Gastrocnemius medialis (tissue), 4 donors: Measurements from ENCODE around the gene LRRC4C. TPM values are rescaled to one million over a fixed set of nuclear protein-coding genes. Genes with fewer than 3 reads are reported as not detected.
"Not testable (repeated sequence)": the region's sequence is repeated elsewhere in the genome, so short reads cannot be mapped to it uniquely, and the experiment has no call there.

Source experiments
- ATAC-seq, 2 donors: fragments of 150-250 bp; one replicate each; pipeline ENCODE4 v1.9.1; 2016
- DNase-seq, 2 donors: peaks; one replicate each; pipeline ENCODE4 v3.0.0-alpha.2; 2019
- H3K27ac ChIP-seq, 4 donors: fragments of 200-600 bp; sonication (generic); 1 replicate in 1 of 4; 2 replicates in 3 of 4; pipeline ENCODE4 v1.5.1; 2016 to 2018; ENCODE audit warnings: mild to moderate bottlenecking in 2 of 4, moderate library complexity in 1 of 4
- H3K27me3 ChIP-seq, 3 donors: fragments of 200-600 bp; sonication (generic) in 2 of 3; 1 replicate in 1 of 3; 2 replicates in 2 of 3; pipeline versions ENCODE4 v1.5.1 to v1.6.0; 2016 to 2019; ENCODE audit warnings: mild to moderate bottlenecking in 1 of 3, moderate library complexity in 1 of 3
- H3K36me3 ChIP-seq, 2 donors: fragments of 200-600 bp; sonication (generic) in 1 of 2; one replicate each; pipeline ENCODE4 v1.5.1; 2017 to 2018
- H3K4me1 ChIP-seq, 2 donors: fragments of 200-600 bp; sonication (generic) in 1 of 2; one replicate each; pipeline ENCODE4 v1.5.1; 2016 to 2017; ENCODE audit warnings: mild to moderate bottlenecking in 2 of 2
- H3K4me3 ChIP-seq, 4 donors: fragments of 200-600 bp; sonication (generic) in 3 of 4; 1 replicate in 1 of 4; 2 replicates in 3 of 4; pipeline ENCODE4 v1.5.1; 2016 to 2019; ENCODE audit warnings: mild to moderate bottlenecking in 2 of 4
- H3K9me3 ChIP-seq, 3 donors: fragments of 200-600 bp; sonication (generic) in 2 of 3; 1 replicate in 1 of 3; 2 replicates in 2 of 3; pipeline ENCODE4 v1.5.1; 2016 to 2019
- CTCF ChIP-seq, 5 experiments: fragments of 450-650 bp in 3 of 5; fragments of 200-600 bp in 2 of 5; sonication (generic) in 2 of 5; IDR thresholded peaks in 4 of 5; conservative IDR thresholded peaks in 1 of 5; 1 replicate in 4 of 5; 2 replicates in 1 of 5; pipeline ENCODE4 v1.5.1; 2016 to 2019; ENCODE audit warnings: antibody characterized with exemption in 5 of 5, mild to moderate bottlenecking in 3 of 5, moderate library complexity in 3 of 5
- POLR2A ChIP-seq, 2 donors: fragments of 450-650 bp; IDR thresholded peaks; one replicate each; pipeline ENCODE4 v1.6.1; 2017; ENCODE audit warnings: antibody characterized with exemption in 2 of 2, mild to moderate bottlenecking in 2 of 2, moderate library complexity in 2 of 2
- in situ Hi-C, 4 donors: fragments of 200-750 bp; cut with MboI; loops; one replicate each; pipeline versions ENCODE4 v1.15.0 to v1.8.0; 2017; ENCODE audit warnings: low sequenced_read_pairs in 4 of 4
- intact Hi-C: fragments of 100-400 bp; cut with DNase I; formaldehyde crosslinking; loops from one replicate; pipeline ENCODE4 v1.15.1; 2023; ENCODE audit warnings: low total_unique reads
- total RNA-seq, 4 donors: library from RNA; depleted of rRNA; stranded (reverse); fragments of >200 nt; gene quantifications; one replicate each; pipeline versions ENCODE4 v1.1.0 to v1.2.3, GENCODE V29; 2016

Gene LRRC4C
- total RNA-seq, 4 donors from 2014 or later, result 0.15 to 0.59 (median 0.24) TPM; not detected in 1

- intact Hi-C loops (no loop called here), in situ Hi-C loops (no loop called here)
- H3K27ac ChIP-seq, result no peak overlapping the region
- no peaks in the 10 kb centered on the region for H3K27me3 ChIP-seq
- no peaks in the 10 kb centered on the region for H3K36me3 ChIP-seq
- TF ChIP-seq POLR2A (IDR thresholded peaks at IDR 0.05) (no peak), CTCF (IDR thresholded peaks at IDR 0.05 in 4 of 5, conservative IDR thresholded peaks at IDR 0.05 in 1 of 5) (no peak)
- H3K4me3 ChIP-seq, result no peak overlapping the region
- H3K9me3 ChIP-seq, result no peaks in the 10 kb centered on the region
- ATAC-seq, result no peak
- H3K4me1 ChIP-seq, result no peaks in the 10 kb centered on the region
- DNase-seq, result no peak
These were observed 416.8 kb downstream of the LRRC4C start for GRCh38 chr11:41042688-41043087.

GRCh38 chr11:41040474-41040873, 419.0 kb downstream of the LRRC4C start:
- H3K27ac ChIP-seq, result no peak overlapping the region
- no peaks in the 10 kb centered on the region for H3K36me3 ChIP-seq
- in situ Hi-C loops, result no loop called here
- no peak overlapping the region for H3K4me3 ChIP-seq
- intact Hi-C loops, result no loop called here
- ATAC-seq, result no peak
- H3K27me3 ChIP-seq, result no peaks in the 10 kb centered on the region
- H3K4me1 ChIP-seq, result no peaks in the 10 kb centered on the region
- no peaks in the 10 kb centered on the region for H3K9me3 ChIP-seq
- TF ChIP-seq POLR2A (IDR thresholded peaks at IDR 0.05) (no peak), CTCF (IDR thresholded peaks at IDR 0.05 in 4 of 5, conservative IDR thresholded peaks at IDR 0.05 in 1 of 5) (no peak)
- no peak for DNase-seq

GRCh38 chr11:41039592-41039991, 419.9 kb downstream of the LRRC4C start:
- TF ChIP-seq CTCF (IDR thresholded peaks at IDR 0.05 in 4 of 5, conservative IDR thresholded peaks at IDR 0.05 in 1 of 5), result no peak
- TF ChIP-seq POLR2A (IDR thresholded peaks at IDR 0.05), result no peak
- DNase-seq (no peak), ATAC-seq (no peak)
- no peaks in the 10 kb centered on the region for H3K9me3 ChIP-seq
- H3K27me3 ChIP-seq, result no peaks in the 10 kb centered on the region
- no peak overlapping the region for H3K4me3 ChIP-seq
- H3K36me3 ChIP-seq, result no peaks in the 10 kb centered on the region
- in situ Hi-C loops (no loop called here), intact Hi-C loops (no loop called here)
- no peaks in the 10 kb centered on the region for H3K4me1 ChIP-seq
- no peak overlapping the region for H3K27ac ChIP-seq

GRCh38 chr11:41031551-41032060, 427.8 kb downstream of the LRRC4C start:
- no peak for TF ChIP-seq CTCF (IDR thresholded peaks at IDR 0.05 in 4 of 5, conservative IDR thresholded peaks at IDR 0.05 in 1 of 5)
- TF ChIP-seq POLR2A (IDR thresholded peaks at IDR 0.05), result no peak
- H3K36me3 ChIP-seq, result no peaks in the 10 kb centered on the region
- no peak overlapping the region for H3K4me3 ChIP-seq
- DNase-seq, result no peak
- no peaks in the 10 kb centered on the region for H3K27me3 ChIP-seq
- intact Hi-C loops, result no loop called here
- H3K4me1 ChIP-seq, result no peaks in the 10 kb centered on the region
- no peak for ATAC-seq
- in situ Hi-C loops, result no loop called here
- H3K9me3 ChIP-seq, result no peaks in the 10 kb centered on the region
- no peak overlapping the region for H3K27ac ChIP-seq

- intact Hi-C loops (no loop called here), in situ Hi-C loops (no loop called here)
- Histone ChIP-seq H3K4me3 (no peak overlapping the region), H3K27ac (no peak overlapping the region), H3K27me3 (no peaks in the 10 kb centered on the region), H3K4me1 (no peaks in the 10 kb centered on the region), H3K9me3 (no peaks in the 10 kb centered on the region), H3K36me3 (no peaks in the 10 kb centered on the region)
- no peak for DNase-seq
- TF ChIP-seq POLR2A (IDR thresholded peaks at IDR 0.05) (no peak), CTCF (IDR thresholded peaks at IDR 0.05 in 4 of 5, conservative IDR thresholded peaks at IDR 0.05 in 1 of 5) (no peak)
- no peak for ATAC-seq
These were observed 439.2 kb downstream of the LRRC4C start for GRCh38 chr11:41020259-41020658.

GRCh38 chr11:41019666-41020065, 439.8 kb downstream of the LRRC4C start:
- H3K27ac ChIP-seq, intact Hi-C loops, ATAC-seq, H3K4me1 ChIP-seq, H3K36me3 ChIP-seq, H3K9me3 ChIP-seq, DNase-seq, in situ Hi-C loops, H3K4me3 ChIP-seq, H3K27me3 ChIP-seq: not testable (repeated sequence)
